NK-92 (cell line): ENCODE results near the gene DNAH1.

Experiments used
- DNase-seq: peaks from one replicate; lab custom pipeline; 2025; ENCODE audit not compliant: unreplicated experiment; lab: John Stamatoyannopoulos, UW

DNAH1 gene

DNA sequence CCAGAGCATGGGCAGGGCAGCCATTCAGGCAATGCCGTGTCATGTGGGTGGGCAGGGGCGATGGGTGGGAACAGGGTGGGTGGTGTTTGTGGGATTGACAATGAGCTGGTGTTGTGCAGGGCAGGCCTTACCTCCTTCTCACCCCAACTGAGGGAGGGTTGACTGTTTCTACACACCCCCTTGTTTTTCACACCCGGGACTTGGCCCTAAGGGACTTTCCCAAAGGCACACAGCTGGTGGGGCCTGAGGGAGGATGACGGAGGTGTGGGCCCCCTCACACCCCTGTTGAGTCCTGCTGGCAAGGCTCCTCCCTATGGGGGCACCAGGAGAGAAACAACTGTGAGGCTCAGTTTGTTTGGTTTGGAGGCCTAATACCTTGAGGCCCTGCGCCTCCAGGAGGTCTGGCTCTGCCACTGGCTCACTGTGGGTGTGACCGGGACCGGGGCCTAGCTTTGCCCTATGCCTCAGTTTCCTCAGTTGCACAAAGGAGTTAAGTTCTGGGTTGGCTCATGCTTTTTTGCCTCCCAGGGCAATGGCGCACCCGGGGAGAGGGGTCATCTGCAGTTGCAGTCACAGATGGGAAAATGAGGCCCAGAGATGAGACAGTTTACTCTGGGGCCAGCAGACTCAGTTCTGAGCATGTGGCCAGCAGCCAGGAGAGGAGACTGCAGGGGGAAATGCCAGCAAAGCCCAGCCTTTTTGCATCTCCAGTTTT lies 5.1 kb upstream of the DNAH1 start:
- DNase-seq = no peak

DNA sequence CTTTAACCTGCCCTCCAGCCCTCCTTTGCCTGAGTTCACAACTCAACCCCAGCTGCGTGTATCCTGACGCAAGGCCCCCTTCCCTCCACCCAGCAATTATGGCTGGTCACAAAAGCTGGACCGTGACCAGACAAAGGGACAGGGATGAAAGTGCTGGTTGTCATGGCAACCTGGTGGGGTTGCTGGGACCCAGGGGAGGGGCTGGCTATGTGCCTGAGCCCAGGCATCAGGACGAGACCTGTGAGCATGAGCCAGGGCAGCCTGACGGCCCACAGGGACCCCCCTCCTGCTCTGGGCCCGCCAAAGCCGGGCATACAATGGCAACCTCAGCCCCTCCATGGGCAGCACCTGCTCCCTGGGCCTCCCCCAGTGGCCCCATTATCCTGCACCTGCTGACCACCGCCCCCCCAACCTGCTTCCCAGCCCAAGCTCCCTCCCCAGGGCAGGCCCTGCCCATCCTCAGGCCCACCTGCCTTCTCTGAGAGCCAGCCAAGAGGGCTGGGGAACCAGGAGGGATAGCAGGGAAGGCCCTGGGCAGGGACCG lies 4.5 kb upstream of the DNAH1 start:
- no peak for DNase-seq

GRCh38 chr3:52313188-52313773 lies 2.8 kb upstream of the DNAH1 start:
- no peak for DNase-seq

DNA sequence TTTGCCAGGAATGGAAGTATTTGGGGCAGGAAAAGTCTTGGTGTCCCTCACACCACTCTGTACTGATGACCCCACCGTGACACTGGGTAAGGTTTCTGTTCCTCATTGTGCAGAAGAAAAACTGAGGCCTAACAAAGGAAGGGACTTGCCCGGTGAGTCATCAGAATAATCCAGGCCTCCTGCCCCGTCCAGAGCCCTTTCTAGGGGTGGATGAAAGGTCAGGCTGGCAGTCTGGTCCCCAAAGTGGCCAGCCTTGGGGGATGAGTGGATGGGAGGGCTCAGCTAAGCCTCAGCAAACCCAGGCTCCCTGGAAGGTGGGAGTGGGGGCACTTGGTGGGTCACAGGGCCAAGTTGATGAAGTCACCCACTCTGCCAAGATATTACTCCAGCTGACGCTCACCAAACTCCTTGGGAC lies 2.3 kb upstream of the DNAH1 start:
- DNase-seq = no peak

GRCh38 chr3:52314489-52314888 lies 1.6 kb upstream of the DNAH1 start:
- no peak for DNase-seq

DNA sequence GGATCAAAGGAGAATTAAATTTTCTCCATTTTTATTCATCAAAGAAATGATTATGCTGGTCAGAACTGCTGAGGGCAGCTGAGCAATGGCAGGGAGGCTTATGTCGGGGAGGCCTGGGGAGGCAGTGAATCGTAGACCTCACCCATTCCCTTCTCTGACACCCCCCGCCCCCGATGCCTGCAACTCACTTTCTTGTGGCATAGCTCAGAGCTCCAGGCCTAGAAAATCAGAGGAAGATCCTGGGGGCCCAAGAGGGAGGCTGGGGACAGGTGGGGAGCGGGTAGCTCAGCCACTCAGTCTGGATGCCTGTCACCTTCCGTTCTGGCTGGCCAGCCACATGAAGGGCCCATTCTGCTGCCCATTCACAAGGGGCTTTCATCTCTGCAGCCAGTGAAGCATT lies 1.1 kb upstream of the DNAH1 start:
- DNase-seq = no peak

DNA sequence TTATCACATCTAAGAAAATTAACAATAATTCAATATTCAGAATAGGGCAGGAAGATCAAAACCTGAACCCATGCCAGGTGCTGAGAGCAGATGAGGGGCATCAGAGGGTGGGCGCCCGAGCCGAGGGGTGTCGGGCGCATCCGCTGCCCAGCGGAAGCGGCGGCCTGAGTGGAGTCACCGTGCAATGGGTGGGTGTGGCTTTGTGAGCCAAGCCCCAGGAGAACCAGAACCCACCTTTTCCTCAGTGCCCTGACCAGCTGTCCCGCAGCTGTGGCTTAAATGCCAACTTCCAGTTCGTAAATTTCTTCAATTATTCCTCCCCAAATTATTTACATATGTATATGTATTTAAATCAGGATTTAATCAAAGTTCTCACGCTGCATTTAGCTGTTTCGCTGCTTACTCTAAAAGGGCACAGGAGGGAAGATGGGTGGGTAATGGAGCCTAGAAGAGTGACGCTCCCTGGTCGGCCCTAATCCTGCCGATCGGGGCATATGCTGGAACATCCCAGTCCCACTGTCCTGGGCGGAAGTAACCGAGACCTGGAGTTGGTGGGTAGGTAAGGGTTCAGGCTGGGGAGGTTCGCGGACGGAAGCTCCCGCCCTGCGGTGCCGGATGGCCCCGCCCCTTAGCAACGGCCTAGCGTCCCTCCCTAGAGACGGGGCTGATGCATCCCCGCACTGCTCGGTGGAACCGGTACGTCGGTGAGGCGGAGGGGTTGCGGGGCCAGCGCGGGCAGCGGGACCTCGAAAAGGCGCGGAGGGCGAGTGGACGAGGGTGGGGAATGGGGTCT lies 1.3 kb downstream of the DNAH1 start:
- no peak for DNase-seq

DNA sequence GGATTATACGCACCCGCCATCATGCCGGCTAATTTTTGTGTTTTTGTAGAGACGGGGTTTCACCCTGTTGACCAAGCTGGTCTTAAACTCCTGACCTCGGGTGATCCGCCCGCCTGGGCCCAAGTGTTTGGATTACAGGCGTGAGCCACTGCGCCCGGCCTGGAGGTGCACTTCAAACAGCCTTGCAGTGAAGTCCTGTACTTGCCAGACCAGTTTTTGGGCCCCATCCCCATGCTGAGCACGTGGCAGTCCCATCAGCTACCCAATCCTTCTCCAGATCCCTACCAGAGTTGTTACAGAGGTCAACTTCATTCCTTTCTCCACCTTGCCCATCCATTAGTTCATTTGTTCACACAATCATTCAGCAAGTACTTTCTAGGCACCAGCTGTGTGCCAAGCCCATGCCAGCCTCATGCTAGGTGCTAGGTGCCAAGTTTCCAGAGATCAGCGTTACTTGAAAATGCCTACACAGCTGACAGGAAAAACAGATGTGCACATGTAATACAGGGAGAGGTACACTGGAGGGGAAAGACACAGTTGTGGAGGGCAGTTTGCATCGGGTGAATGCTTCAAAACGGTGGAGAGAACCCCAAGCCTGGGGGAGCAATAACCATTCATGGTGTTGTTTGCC lies 2.2 kb downstream of the DNAH1 start:
- DNase-seq = no peak

DNA sequence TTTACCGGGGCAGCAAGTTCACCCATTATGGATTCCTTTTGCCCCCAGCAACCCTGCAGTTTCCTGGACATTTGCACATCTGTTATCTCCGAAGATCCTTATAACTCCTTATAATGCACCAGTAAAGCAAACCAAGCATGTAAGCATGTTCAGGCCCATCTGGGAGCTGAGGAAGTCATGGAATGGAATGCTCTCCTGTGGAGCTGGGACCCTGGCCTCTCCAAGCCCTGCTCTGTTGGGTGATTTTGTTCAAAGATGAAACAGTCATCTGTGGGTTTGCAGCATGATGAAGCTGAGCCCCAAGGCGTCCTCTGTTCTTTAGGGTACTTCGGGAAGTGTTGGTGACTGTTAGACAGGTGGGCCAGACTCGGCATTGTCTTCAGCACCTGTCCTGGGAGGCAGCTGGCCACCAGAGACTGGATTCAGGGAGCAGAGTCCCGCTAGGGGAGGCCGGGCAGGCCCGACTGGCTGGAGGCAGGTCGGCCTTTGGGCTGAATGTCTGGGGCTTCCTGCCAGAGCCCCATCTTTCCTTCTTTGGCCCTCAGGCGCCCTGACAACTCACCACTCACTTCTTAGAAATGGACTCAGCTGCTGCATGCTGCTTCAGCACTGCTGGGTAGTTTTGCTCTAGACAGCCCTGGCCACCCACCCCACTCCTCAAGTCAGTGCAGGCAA lies 3.9 kb downstream of the DNAH1 start:
- no peak for DNase-seq

DNA sequence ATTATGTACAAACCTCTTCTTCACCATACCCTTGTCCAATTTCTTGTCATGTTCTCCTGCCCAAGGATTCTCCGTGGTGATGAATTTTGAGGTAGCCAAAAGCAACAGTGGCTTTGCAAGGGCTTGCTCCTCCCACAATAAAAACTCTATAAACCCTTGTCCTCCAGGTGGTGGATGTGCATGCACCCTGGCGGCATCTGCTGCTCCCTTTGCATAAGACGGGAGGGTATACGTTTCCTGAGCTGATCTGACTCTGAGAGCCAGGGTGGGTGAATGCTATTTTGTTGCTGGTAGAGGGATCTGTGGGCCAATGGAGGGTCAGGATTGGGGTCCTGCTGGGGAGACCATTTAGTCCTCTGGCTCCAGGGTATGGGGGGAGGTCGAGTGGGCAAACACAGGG lies 5.4 kb downstream of the DNAH1 start:
- no peak for DNase-seq

DNA sequence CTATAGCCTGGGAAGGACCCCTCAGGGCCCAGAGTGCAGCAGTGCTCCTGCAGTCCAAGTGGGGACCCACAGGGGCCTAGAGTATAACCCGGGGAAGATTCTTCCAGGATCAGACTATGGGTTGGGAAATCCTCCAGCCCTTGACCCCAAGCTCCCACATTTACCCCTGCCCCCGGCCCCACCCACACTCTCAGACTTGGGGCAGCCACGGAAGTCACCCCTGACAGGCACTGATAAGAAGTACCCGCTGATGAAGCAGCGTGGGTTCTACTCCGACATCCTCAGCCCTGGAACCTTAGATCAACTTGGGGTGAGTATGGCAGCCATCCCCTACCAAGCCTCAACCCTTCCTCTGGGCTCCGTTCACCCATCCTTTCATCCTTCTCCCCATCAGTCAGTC lies 6.3 kb downstream of the DNAH1 start:
- no peak for DNase-seq

GRCh38 chr3:52323526-52324295 lies 7.6 kb downstream of the DNAH1 start:
- no peak for DNase-seq

GRCh38 chr3:52324676-52325075 lies 8.6 kb downstream of the DNAH1 start:
- no peak for DNase-seq

DNA sequence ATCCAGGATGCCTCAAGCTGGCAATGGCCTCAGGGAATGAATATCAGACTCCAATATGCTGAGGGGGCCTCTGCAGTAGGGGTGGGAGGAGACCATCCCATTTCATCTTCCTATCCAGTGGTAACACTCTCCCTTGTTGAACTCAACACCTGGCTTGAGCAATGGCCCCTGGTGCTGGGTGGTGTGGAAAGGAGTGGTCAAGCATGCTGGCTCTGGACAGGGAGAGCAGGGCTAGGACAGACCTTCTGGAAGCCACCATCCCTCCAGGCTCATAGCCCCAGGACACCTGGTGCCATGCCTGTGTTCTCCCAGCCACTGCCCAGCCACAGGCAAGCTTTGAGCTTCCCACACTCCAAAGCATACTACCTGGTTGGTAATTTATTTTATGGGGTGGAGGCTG lies 9.6 kb downstream of the DNAH1 start:
- DNase-seq = no peak

GRCh38 chr3:52326976-52327375 lies 10.9 kb downstream of the DNAH1 start:
- DNase-seq = no peak

- no peak for DNase-seq
Measured at GRCh38 chr3:52327486-52328290, 11.6 kb downstream of the DNAH1 start.

- DNase-seq = no peak
Measured at GRCh38 chr3:52328536-52329080, 12.5 kb downstream of the DNAH1 start.

DNA sequence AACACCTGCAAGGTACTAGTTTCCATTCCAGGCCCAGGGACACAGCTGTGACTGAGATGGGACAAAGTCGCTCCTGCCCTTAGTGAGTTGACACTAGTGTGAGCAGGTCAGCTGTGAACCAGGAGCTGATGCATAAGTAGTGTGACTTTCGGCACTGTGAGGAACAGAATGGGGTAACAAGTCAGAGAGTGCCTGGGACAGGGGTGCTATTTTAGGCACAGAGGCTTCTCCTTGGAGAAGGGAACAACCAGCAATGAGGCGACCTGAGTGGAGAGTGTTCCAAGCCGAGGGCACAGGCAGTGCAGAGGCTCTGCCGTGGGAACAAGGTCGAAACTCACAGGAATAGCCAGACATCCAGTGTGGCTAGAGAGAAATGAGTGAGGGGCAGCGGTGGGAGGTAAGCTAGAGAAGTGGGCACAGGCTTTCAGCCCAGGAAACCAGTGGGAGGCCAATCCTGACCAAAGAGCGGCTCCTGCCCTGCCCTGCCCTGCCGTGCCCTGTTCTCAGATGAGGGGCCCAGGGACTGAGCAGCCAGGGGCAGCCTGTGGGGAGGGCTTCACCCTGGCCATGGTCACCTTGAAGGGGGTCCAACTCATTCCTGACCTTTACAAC lies 14.2 kb downstream of the DNAH1 start:
- DNase-seq = no peak

- DNase-seq = no peak
Measured at GRCh38 chr3:52331091-52331490, 15.0 kb downstream of the DNAH1 start.
